ENCODE results near the gene YARS2.

Gene YARS2

DNA sequence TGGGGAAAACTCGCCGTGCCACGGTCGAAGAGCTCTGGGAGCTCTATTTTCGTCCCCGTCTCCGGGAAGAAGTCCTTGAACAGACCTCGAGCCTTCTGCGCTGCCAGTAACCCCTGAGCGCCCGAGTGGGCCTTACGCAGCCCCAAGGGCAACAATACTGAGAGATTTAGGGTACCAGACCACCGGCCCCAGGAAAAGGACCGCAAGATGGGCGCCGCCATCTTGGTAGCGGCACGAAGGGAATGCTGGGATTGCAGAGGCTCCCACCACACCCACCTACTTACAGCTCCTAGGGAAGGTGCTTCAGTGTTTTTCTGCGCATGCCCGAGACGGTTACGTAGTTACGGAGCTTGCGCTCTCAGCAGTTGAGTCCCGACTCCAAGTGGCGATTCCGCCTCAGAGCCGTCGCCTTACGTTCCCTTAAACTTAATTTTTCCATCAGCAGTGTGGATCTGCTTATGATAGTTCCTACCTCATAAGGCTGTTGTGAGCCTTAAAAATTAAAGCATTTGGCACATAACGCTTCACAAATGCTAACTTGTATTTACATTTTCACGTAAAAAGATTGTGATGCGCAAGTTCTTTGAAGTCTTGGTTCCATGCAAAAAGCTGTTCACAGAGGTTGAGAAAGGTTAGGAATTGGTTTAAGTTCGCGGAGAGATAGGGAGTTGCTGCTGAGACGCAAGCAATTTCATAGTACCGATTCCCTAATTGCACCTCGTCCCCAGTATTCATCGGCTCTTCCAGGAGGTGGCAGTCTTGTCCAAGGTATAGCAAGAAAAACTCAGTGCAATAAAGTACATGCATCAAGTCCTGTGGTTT, at the start of gene YARS2:
Gene YARS2 (minus strand): TSS at position 244 of the 822 bp plus-strand sequence. CDS start 23 bp downstream, at position 221.
- peak; percentile 97 to 100 (median 98) for DNase-seq

DNA sequence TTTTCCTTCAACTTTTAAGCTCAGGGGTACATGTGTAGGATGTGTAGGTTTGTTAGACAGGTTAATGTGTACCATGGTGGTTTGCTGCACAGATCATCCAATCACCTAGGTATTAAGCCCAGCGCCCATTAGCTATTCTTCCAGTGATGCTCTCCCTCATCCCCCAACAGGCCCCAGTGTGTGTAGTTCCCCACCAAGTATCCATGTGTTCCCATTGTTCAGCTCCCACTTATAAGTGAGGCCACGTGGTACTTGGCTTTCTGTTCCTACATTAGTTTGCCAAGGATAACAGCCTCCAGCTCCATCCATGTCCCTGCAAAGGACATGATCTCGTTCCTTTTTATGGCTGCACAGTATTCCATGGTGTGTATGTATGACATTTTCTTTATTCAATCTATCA, 48.6 kb upstream of the YARS2 start:
- no peak for DNase-seq

DNA sequence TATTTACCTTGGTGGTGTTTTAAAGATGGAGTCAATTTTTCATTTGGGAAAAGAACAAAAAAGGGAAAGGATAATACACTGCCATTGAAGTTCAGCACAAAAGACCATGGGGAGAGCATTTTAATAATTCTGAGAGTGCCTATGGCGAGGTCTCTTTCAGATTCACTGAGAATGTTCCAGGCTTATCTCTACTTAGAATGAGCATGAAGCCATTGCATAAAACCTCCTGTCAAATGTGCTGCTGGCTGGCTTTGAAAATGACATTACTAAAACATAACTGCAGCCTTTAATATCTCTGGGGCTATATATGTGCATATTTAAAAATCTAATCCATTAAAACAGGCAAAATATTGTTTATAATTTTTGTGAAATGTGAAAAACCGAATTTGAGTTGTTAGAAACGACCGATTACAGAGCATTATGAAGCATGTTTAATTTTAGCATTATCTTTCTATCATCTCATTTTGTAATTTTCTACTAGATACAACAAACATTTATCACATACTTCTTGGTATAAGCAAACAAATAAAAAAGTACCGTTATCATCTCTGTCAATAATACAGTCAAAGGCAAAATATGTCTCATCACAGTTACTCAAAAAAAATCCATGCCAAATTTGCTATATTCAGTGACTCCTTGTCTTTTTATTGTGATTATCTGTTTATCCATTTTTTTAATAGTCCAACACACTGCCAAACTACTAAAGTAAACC, 45.7 kb upstream of the YARS2 start:
- no peak for DNase-seq

DNA sequence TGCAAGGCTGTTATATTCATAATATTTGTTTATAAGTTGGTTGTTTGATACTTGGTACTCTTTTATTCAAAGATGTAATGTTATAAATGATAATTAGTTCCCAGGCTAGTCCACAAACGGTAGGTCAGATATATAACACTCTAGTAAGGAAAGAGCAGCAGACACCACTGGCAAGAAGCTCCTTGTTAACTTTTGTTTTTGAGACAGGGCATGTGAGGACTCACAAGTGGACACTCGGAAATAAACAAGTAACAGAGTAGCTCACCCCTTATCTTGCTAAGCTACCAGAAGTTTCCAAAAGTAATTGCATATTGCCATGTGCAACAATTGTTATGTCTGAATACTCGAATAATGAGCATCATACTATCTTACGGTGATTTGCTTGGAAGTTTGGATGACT, 38.6 kb upstream of the YARS2 start:
- no peak for DNase-seq

DNA sequence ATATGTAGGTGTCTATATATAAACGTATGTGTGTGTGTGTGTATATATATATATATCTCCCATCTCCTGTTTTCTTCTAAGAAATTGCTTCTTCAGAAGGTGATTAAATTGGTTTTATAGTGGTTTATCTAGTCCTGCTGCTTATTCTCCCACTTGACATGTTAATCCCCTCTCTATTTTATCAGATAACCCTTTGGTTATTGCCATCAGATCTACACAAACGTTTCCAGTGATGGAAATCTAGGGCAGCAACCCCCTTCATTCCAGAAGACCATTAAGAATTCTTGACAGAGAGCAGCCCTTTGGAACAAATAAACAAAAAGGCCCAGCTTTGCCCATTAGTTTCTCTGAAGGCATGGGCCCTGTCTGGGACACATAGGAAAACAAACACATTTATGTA, 34.2 kb upstream of the YARS2 start:
- DNase-seq = no peak

DNA sequence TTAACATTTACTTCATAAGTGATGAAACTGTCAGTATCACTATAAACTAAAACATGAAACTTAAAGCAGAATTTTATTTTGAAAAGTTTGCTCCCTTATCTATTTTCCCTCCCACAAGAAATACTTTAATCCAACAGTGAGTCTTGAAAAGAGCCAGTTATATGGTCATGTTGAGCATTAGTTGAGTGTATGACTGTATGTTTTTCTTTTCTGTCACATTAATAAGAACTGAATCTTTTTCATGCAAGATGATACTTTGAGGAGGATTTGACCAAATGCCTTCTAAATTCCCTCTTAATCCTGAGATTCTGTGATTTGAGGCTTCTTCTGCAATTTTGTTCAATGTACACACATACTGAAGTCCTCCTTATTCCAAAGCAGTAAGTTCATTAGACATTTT, 33.7 kb upstream of the YARS2 start:
- DNase-seq = no peak

DNA sequence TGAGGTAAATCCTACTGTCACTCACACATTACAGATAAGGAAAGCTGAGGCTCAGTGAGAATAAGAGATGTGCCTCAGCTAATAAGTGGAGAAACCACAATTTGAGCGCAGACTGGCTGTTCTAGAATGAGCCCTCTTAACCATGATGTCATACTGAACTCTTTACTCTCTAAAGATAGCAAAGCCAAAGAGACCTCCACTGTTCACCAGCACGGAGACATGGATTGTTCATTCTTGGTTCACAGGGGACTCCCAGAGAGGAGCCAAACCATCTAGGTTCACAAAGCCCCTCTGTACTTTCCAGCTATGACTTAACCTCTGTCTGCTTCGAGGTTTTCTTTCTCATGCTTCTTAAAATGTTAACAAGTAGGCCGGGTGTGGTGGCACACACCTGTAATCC, 32.7 kb upstream of the YARS2 start:
- no peak for DNase-seq

DNA sequence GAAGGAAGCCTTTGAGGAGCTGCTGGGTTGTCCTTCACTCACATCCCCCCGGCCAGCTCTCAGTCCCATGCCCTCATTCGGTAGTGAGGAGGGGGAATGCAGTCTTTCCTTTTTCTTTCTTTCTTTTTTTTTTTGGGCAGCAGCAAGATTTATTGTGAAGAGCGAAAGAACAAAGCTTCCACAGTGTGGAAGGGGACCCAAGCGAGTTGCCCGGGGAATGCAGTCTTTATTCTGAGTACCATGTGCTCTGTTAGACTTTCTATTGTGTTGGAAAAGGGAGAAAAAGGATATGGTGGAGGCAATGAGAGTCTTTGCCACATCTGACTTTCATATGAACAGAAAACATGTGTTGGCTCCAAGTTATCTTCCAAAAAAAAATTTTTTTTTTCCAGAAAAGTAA, 29.9 kb upstream of the YARS2 start:
- DNase-seq = no peak

DNA sequence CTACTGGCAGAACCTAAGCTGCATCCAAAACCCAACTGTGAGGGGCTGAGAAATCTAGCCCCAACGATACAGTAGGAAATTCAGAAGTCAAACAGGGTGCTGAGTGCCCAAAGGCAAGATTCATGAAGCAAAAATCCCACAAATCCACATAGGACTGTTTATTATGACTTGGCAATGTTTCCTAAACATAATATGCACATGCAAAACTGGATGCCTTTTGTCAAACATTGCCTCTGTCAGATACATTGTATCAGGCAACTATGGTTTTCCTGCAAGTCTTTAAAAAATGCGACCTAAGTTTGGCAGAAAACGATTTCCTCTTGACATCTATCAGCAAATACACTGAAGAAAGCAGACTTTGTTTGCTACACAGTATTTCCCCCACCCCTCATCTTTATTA, 27.3 kb upstream of the YARS2 start:
- no peak for DNase-seq

DNA sequence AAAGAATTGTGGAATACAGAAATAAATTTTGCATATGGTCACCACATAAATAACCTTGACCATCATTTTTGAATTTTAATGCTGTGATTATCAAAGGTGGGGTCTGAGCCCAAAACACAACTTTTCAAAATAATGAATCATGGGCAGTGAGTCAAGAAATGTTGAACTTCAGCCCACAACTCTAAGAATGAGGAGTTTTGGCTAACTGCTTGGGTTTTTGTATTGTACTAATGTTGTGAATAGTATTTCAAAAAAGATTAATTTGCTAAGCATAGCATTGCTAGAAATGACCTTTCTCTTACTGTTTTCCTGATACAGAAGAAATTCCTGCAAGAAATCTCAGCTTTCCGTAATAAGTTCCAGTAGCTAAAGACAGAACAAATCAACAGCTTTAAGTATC, 24.4 kb upstream of the YARS2 start:
- no peak for DNase-seq

DNA sequence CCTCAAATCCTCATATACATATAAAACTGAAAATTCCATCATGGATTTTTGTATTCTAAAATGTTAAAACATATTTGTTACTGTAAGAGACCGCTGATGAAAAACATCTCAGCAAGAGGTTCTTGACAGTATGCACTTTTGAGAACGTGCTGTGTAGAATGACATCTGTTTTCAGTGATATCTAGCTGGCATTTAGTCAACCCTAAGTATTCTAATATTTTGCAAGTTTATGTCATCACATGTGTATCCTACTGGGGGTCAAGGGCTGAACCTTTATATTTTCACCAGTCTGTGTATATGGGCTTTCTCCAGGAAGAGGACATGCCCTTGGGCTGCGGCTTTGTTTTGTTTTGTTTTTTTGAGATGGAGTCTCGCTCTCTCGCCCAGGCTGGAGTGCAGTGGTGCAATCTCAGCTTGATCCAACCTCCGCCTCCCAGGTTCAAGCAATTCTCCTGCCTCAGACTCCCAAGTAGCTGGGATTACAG, 22.0 kb upstream of the YARS2 start:
- DNase-seq = no peak

DNA sequence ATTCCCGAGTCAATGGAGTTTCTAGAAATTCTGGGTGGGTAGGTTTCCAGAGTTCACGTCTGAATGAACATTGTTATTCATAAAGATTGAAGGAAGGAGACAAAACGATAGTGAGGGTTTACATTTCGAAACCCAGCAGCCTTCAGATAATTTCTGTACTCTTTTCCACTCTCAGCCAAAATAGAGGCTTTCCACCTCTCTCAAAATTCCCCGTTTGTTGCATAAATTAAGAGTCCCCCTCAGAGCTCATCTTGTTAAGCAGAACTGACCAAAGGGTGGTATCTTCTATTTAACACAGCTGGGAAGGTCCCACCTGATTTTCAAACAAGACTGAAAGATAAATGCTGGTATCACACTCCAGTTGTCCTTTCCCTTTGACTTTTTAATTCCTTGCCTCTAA, 21.5 kb upstream of the YARS2 start:
- DNase-seq = no peak

DNA sequence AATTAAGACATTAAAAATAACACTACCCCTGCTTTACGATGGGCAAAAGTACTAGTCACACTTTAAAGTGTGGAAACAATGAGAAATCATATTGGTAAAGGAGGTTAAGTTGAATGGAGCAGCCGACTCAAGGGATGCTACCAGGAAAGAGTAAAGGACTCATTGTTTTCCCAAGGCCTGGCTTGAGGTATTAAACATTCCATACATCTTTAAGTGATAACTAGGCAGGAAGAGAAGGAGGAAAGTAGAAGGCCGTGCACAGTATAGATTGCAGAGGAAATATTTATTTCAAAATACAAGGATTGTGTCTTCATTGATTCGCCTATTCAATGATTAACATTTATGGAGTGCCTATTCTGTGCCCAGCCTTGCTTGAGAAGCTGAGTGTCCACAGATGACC, 20.6 kb upstream of the YARS2 start:
- no peak for DNase-seq

DNA sequence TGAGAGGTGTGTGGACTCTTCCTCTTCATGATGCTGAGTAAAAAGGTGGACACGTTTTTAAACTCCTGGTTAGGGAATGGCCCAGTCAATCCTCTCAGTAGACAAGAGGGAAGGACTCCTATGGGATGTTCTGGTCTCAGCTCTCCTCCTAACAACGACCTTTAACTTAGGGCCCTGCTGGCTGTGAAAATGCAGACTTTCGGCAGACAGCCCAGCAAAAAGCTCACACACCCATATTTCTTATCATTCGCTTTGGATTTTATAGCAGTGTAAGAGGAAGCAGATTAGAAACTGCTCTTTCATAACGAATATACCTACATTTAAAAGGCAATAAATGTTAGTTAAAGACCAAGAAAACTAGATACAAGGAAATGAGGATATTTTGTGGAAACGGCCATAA, 18.0 kb upstream of the YARS2 start:
- no peak for DNase-seq

DNA sequence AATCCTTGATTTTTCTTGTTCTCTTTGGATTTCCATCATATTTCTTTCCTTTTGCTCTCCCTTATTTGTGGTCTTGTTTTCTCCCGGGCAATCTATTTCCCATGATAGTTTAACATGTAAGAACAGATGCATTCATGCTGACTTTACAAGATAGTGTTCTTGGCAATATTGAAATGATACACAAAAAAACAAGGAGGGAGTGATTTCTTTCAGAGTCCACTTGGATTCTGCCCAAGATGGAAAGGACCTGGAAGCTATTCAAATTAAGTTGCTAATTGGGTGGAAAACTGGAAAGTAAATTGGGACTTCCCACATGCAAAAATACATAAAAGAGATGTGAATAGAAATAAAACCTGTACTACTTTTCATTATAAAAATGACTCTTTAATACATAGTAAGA, 14.4 kb upstream of the YARS2 start:
- no peak for DNase-seq

DNA sequence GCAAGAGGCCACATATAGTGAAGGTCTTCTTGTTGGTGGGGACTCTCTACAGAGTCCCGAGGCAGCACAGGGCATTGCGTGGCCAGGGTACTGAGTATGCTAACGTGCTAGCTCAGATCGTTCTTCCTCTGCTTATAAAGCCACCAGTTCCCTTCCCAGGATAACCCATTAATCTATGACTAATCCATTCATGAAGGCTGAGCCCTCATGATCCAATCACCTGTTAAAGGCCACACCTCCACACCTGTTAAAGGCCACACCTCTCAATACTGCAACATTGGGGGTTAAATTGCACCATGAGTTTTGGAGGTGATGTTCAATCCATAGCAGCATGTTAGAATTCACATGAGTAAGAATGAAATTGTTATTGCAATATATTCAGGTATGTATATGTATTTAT, 12.8 kb upstream of the YARS2 start:
- DNase-seq = no peak

DNA sequence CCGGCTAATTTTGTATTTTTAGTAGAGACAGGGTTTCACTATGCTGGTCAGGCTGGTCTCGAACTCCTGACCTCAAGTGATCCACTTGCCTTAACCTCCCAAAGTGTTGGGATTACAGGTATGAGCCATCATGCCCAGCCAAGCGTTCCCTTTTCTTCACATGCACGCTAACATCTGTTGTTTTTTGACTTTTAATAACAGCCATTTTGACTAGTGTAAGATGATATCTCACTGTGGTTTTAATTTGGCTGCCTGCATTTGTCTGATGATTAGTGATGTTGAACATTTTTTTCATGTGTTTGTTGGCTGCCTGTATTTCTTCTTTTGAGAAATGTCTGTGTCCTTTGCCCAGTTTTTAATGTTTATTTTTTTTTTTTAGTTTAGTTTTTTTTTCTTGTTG, 10.2 kb upstream of the YARS2 start:
- DNase-seq = no peak

DNA sequence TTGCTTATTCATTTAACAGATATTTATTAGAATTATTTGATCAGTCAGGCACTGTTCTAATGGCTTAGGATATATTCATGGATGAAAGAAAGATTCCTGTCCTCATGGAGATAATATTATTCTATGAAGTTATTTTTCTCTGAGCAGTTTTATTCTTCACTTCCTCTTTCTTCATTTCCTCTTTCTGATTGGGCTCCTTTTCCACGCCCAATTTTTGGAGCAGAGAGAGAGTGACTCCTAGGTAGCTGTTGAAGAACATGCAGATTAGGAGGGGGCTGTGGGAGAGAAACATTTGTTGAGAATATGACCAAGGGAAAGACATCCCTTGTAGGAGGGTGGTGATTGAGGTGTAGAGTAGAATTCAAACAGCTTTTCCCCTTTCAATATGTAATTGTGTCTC, 6.0 kb upstream of the YARS2 start:
- no peak for DNase-seq

DNA sequence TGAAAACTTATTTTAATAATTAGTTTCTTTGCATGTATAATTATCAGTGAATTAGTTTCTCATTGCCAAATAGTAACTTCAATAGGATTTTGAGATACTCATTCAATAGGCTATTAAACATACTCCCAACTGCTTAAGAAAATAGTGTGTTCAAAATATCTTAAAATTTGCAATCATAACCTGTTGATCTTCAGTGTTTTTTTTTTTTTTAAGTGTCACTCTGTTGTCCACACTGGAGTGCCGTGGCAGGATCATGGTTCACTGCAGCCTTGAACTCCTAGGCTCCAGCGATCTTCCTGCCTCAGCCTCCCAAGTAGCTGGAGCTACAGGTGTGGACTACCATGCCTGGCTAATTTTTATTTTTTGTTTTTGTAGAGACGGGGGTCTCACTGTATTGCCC, 1.5 kb upstream of the YARS2 start:
- DNase-seq = no peak

DNA sequence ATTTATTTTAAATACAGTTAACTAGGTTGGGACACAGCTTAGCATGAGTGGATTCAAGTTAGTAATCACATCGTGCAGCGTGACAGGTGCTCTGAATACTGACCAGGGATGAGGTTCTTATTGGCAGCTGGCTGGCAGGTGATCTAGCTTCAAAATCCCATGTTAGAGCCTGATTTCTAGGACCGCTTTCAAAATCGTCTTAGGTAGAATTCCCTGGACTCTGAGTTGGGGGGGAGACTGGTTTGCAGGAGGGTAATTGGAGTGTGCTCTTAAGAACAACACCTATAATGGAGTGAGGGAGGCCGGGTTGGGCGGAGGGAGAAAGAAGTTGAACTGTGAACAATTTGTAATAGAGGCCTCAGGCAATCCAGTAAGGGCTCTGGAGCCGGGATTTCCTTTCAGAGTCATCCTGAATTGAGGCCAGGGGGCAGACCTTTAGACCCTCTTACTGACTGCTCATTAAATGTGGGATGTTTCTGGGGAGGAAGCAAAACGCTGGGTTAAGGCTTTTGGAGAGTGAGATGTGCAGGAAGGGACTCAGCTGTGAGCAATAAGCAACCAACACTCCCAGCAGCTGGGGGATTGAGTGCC, 874 bp upstream of the YARS2 start:
- DNase-seq = peak in 1 of 3 experiments; percentile 69

DNA sequence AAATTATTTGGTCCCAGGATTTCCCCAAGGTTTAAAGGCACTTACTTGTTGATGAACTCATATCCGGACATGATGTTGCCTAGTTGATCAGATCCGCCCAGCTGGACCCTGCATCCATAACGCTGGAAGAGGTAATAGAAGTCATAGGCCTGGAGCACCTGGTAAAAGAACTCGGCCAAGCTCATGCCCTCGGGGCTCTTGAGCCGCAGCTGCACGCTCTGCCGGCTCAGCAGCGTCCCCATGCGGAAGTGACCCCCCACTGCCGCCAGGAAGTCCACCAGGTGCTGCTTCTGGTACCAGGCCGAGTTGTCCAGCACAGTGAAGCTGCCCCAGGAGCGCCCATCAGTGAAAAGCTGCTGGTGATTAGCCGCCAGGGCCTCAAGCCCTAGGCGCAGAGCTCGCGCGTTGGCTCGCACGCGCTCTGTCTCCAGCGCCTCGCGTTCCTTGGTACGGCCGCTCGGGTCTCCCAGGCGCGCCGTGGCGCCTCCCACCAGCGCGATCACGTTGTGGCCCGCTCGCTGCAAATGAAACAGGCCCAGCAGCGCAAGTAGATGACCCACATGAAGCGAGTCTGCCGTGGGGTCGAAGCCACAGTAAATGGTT, 545 bp downstream of the YARS2 start:
- DNase-seq = peak; percentile 46 to 94 (median 83)

DNA sequence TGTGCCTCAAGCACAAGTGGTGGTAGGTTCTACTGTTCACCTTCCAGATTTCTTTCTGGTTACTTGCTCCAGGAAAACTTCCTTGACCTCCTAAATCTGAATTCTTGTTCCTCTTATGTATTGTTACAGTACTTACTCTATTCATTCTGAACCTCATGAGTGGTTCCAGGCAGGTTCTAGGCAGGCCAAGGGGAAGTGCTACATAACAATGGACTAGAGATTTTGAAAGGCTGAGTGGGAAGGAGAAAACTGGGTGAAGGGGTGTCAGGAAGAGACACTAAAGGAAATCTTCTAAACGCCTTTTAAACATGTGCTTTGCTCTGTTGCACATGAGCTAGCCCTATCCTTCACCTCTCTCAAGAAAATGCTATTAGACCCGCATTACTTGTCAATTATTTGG, 1.6 kb downstream of the YARS2 start:
- DNase-seq = no peak

DNA sequence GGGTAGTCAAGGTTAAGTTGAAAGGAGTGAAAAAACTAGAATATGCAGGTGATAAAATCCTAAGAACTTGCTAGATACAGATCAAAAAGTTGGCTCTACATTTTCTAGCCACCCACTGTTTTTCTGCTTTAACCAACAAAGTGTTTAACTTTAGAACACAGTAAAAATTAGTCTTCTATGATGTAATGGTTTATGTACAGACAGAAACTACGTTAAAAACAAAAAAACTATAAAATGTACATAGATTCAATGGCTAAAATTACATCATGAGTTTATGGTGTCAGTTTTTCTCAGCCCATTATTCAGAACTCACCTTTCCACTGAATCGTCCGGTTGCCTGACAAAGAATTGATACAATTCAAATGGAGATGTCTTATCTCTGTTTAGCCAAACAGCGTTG, 2.1 kb downstream of the YARS2 start:
- no peak for DNase-seq

DNA sequence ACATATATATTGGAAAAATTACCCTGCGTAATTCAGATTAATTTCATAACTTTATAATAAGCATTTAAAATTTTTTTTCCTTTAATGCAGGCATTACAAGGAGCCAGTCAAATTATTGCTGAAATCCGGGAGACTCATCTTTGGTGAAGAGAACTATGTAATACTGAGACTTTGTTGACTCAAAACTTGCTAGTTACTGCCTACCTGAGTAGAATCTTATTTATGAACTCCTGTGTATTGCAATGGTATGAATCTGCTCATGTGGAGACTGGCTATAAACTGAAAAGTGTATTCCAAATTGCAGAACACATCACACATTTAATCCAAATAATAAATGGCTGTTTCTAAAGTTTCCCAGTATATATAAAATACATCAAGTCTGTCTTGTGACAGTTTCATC, 12.4 kb downstream of the YARS2 start:
- no peak for DNase-seq
